ENCODE measurements around the gene ASZ1.

GRCh38 chr7:117403737-117404136 is 23.6 kb downstream of the ASZ1 start:
- TF ChIP-seq SMC3 (IDR thresholded peaks at IDR 0.05; ENCODE audit: low read depth, low read length) = no peak
- TF ChIP-seq POLR2A (IDR thresholded peaks at IDR 0.05; ENCODE audit: low read depth, low read length) = no peak
- no peak for TF ChIP-seq CTCF (conservative IDR thresholded peaks at IDR 0.05; ENCODE audit: low read depth, low read length)
- TF ChIP-seq MAFK (IDR thresholded peaks at IDR 0.05; ENCODE audit: low read depth, low read length) = no peak
- no peak for TF ChIP-seq MXI1 (IDR thresholded peaks at IDR 0.05; ENCODE audit: borderline replicate concordance, low read depth, low read length)
- no peak for TF ChIP-seq CEBPB (IDR thresholded peaks at IDR 0.05; ENCODE audit: low read depth, low read length)
- TF ChIP-seq CHD1 (IDR thresholded peaks at IDR 0.05; ENCODE audit: low read depth, low read length) = no peak
- TF ChIP-seq RFX5 (IDR thresholded peaks at IDR 0.05; ENCODE audit: low read depth, low read length) = no peak
- no peak for TF ChIP-seq RAD21 (IDR thresholded peaks at IDR 0.05; ENCODE audit: low read length)
- TF ChIP-seq NFE2L2 (IDR thresholded peaks at IDR 0.05; ENCODE audit: low read depth, low read length) = no peak
- no peak for TF ChIP-seq ELK1 (IDR thresholded peaks at IDR 0.05; ENCODE audit: borderline replicate concordance, low read depth, low read length)
- no peak for TF ChIP-seq USF2 (IDR thresholded peaks at IDR 0.05; ENCODE audit: low read depth, low read length)
- TF ChIP-seq BHLHE40 (IDR thresholded peaks at IDR 0.05; ENCODE audit: low read depth, low read length) = no peak
